COLO668 (cell line): Measurements from ENCODE around the gene CYP2S1.
A peak's percentile ranks its signal among the peaks of the same experiment; 100 is the strongest.
"Not testable (repeated sequence)": the region's sequence is repeated elsewhere in the genome, so short reads cannot be mapped to it uniquely, and the experiment has no call there.

Experiments used
- DNase-seq: peaks from one replicate; lab custom pipeline; 2025; ENCODE audit not compliant: unreplicated experiment; lab: John Stamatoyannopoulos, UW

Gene CYP2S1

DNA sequence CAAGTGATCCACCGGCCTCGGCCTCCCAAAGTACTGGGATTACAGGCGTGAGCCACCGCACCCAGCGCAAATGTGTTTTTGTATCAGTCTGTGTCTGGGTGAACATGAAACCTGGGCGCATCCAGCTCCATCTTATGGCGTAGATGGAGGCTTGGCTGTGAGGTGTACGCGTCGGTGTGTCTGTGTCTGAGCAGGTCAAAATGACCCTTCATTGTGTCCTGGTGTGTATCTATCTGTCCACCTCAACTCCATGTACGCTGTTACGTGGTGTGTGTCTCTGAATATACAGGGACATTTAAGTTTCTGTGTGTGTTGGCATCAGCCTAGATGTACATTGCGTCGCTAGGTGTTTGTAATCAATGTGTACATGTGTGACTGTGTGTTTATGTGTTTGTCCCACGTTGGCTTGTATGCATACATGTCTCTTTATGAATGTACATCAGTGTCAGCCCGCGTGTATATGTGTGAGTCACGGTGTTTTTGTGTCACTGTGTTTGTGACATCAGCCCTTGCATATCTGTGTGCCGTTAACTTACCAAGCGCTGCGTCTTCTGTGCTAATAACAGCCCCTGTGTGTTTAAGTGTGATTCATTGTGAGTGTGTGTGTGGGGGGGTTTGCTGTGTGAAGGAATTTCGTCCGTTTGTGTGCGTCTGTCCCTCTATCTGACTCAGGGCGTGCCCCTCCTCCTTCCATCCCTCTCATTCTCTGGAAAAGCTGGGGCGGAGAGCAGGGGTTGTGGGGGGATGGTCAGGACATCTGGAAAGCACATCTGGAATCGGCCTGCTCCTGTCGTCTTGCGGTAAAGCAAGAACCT, 32.4 kb downstream of the CYP2S1 start:
- no peak for DNase-seq

- no peak for DNase-seq
These were observed 33.2 kb downstream of the CYP2S1 start for GRCh38 chr19:41226053-41226873.

- no peak for DNase-seq
These were observed 33.9 kb downstream of the CYP2S1 start for GRCh38 chr19:41226874-41227390.

DNA sequence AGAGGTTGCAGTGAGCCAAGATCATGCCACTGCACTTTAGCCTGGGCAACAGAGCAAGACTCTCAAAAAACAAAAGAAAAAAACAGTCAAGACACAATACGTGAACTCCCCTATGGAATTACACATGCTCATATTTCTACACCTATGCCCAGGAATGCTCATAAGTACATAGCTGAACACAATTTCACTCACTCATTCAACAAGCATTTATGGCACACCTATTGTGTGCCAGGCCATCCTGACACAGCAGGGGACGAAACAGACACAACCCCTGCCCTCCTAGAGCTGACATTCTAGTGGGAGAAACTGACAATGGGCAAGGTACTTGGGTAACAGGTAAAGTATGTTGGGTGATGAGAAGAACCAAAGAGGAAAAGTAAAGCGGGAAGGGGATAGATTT, 35.5 kb downstream of the CYP2S1 start:
- DNase-seq, result no peak

- DNase-seq, result not testable (repeated sequence)
These were observed 36.3 kb downstream of the CYP2S1 start for GRCh38 chr19:41229338-41229737.

DNA sequence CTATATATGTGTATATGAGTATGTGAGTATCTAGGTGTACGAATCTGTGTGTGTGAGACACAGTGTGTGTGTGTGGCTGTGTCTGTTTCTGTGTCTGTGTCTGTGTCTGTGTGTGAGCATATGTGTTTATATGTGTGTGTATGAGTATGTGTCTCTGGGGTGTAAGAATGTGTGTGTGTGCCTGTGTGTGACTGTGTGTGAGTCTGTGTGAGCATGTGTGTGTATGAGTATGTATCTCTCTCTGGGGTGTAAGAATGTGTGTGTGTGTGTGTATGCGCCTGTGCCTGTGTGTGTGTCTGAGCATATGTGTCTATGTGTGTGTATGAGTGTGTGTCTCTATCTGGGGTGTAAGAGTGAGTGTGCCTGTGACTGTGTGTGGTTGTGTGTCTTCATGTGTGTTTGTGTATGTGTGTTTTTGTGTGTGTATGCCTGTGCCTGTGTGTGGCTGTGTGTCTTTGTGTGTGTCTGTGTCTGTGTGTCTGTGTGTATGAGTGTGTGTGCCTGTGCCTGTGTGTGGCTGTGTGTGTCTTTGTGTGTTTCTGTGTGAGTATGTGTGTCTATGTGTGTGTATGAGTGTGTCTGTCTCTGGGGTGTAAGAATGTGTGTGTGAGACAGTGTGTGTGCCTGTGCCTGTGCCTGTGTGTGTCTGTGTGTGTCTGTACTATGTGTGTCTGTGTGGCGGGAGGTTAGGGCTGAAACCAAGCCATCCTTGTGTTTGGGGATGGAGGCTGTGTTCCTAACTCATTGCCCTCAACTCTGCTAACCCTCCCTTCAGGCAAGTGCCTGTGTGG, 37.2 kb downstream of the CYP2S1 start:
- DNase-seq, result no peak

GRCh38 chr19:41232686-41233085, 39.7 kb downstream of the CYP2S1 start:
- DNase-seq, result no peak

- DNase-seq, result no peak
These were observed 40.8 kb downstream of the CYP2S1 start for GRCh38 chr19:41233748-41234240.

GRCh38 chr19:41234512-41235168, 41.6 kb downstream of the CYP2S1 start:
- no peak for DNase-seq

- no peak for DNase-seq
These were observed 42.5 kb downstream of the CYP2S1 start for GRCh38 chr19:41235480-41235879.

DNA sequence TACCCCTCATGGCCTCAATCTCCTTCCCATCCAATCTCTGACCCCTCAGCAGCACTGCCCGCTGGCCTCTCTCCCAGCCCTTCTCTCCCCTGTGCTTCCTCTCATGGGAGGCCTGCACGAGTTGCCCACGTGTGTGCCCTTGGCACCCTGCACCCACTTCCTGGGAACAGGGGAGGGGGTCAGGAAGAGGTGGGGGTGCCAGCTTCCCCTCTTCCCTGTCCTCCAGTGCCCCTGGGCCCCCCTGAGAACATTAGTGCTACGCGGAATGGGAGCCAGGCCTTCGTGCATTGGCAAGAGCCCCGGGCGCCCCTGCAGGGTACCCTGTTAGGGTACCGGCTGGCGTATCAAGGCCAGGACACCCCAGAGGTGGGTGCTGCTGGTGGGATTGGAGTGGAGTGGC, 45.2 kb downstream of the CYP2S1 start:
- no peak for DNase-seq

- DNase-seq, result no peak
These were observed 46.3 kb downstream of the CYP2S1 start for GRCh38 chr19:41239363-41239762.

GRCh38 chr19:41239961-41240574, 47.0 kb downstream of the CYP2S1 start:
- no peak for DNase-seq

DNA sequence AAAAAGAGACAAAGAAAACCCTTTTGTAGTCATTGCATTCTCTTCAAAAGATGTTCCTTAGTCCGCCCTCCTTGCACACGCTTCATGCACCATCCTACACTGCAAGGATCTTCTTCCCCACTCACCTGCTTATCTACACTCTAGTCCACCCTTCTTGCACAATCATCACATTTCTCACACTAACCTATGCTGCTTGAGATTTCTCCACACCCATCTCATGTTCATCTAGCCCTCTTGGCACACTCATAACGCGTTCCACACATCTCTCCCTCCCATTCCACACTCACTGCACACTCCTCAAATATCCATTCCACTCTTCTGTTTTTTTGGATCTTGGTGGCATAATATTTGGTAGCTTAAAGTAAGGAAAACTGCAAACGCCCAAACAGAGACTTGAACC, 48.8 kb downstream of the CYP2S1 start:
- no peak for DNase-seq

DNA sequence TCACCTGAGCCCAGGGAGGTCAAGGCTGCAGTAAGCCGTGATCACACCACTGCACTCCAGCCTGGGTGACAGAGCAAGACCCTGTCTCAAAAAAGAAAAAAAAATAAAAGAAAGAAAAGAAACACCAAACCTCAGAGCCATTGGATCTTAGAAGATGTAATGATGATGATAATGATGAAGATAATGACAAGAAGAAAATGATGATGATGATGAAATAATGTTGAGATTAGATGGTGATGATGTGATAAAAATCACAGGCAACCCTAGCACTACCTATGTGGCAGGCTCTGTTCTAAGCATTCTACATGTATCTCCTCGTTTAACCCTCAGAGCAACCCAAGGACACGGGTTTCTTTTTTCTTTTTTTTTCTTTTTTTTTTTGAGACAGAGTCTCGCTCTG, 51.1 kb downstream of the CYP2S1 start:
- no peak for DNase-seq

DNA sequence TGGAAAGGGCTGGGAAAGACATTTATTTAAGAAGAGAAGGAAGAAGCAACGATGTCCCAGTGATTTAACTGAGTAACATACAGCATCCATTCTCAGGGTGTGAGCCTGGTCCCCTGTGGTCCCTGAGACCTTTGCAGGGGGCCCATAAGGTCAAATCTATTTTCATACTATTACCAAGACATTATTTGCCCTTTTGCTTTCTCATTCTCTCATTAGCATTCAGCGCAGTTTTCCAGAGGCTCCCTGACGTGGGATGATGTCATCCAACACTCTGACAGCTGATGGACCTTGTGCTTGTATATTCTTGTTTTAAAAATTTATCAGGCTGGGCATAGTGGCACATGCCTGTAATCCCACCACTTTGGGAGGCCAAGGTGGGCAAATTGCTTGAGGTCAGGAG, 52.8 kb downstream of the CYP2S1 start:
- no peak for DNase-seq

- DNase-seq, result no peak
These were observed 55.9 kb downstream of the CYP2S1 start for GRCh38 chr19:41248895-41249294.

- DNase-seq, result peak; percentile 5
These were observed 56.8 kb downstream of the CYP2S1 start for GRCh38 chr19:41249707-41250423.

DNA sequence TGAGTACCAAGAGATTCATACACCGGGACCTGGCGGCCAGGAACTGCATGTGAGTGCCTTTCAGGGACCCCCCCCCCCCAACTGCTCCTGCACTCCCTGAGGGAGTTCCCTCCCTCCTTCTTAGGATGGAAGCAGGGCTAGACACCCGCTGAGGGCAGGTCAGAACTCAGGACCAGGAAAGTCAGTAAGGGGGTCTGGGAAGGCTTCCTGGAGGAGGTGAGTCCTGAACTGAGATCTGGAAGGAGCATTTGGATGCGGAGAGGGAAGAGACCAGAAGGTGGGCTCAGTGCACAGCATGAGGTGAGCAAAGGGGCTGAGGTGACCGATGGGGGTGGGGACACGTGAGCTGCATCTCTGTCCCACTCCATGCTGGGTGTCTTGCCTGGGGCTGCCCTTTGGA, 60.6 kb downstream of the CYP2S1 start:
- no peak for DNase-seq
